H9 (cell line): Measurements from ENCODE around the gene HOXD13. TPM values are rescaled to one million over a fixed set of nuclear protein-coding genes. Genes with fewer than 3 reads are reported as not detected.

Experiments used
- DNase-seq: peaks from one replicate; pipeline ENCODE4 v3.0.0-alpha.2; 2017
- H2AFZ ChIP-seq: one replicate; pipeline ENCODE4 v1.6.1; 2013; ENCODE audit warnings: mild to moderate bottlenecking, low read length, control low read depth, moderate library complexity
- H2AK5ac ChIP-seq: 2 replicates; pipeline ENCODE4 v1.6.1; 2013; ENCODE audit warnings: low read length, control low read depth, mixed read lengths; ENCODE audit not compliant: insufficient read length
- H2BK120ac ChIP-seq: one replicate; pipeline ENCODE4 v1.6.1; 2013; ENCODE audit warnings: low read depth, mild to moderate bottlenecking, low read length, control low read depth, inconsistent platforms; ENCODE audit not compliant: poor library complexity, severe bottlenecking
- H2BK12ac ChIP-seq: 2 replicates; pipeline ENCODE4 v1.6.1; 2013; ENCODE audit warnings: low read length, control low read depth, mixed read lengths, low read depth; ENCODE audit not compliant: insufficient read length
- H2BK15ac ChIP-seq: 2 replicates; pipeline ENCODE4 v1.6.1; 2013; ENCODE audit warnings: low read depth, low read length, control low read depth
- H2BK20ac ChIP-seq: one replicate; pipeline ENCODE4 v1.6.1; 2013; ENCODE audit warnings: low read depth, mild to moderate bottlenecking, low read length, control low read depth, inconsistent platforms; ENCODE audit not compliant: poor library complexity, severe bottlenecking
- H2BK5ac ChIP-seq: 2 replicates; pipeline ENCODE4 v1.6.1; 2013; ENCODE audit warnings: low read length, control low read depth, mixed read lengths; ENCODE audit not compliant: insufficient read length
- H3K14ac ChIP-seq: 2 replicates; pipeline ENCODE4 v1.6.1; 2013; ENCODE audit warnings: low read length, control low read depth; ENCODE audit not compliant: insufficient read depth
- H3K18ac ChIP-seq: 2 replicates; pipeline ENCODE4 v1.6.1; 2013; ENCODE audit warnings: low read depth, mild to moderate bottlenecking, mixed read lengths, low read length, control low read depth; ENCODE audit not compliant: insufficient read length
- H3K23ac ChIP-seq: 2 replicates; pipeline ENCODE4 v1.6.1; 2013; ENCODE audit warnings: low read length, control low read depth, mixed read lengths, low read depth; ENCODE audit not compliant: insufficient read length
- H3K23me2 ChIP-seq: 2 replicates; pipeline ENCODE4 v1.6.1; 2013; ENCODE audit warnings: low read depth, mild to moderate bottlenecking, mixed read lengths, low read length, control low read depth; ENCODE audit not compliant: insufficient read length, poor library complexity, severe bottlenecking
- H3K27ac ChIP-seq: 2 replicates; pipeline ENCODE4 v1.5.1; 2013; ENCODE audit warnings: low read length, control low read depth, mixed read lengths, low read depth; ENCODE audit not compliant: insufficient read length
- H3K27me3 ChIP-seq: 2 replicates; pipeline ENCODE4 v1.6.1; 2013; ENCODE audit warnings: low read length, control low read depth, inconsistent platforms; ENCODE audit not compliant: insufficient read depth
- H3K4ac ChIP-seq: 2 replicates; pipeline ENCODE4 v1.6.1; 2013; ENCODE audit warnings: low read depth, mild to moderate bottlenecking, control low read depth, inconsistent platforms, low read length, moderate library complexity
- H3K4me1 ChIP-seq: 2 replicates; pipeline ENCODE4 v1.6.1; 2013; ENCODE audit warnings: low read length, control low read depth, inconsistent platforms; ENCODE audit not compliant: insufficient read depth
- H3K4me2 ChIP-seq: 2 replicates; pipeline ENCODE4 v1.6.1; 2013; ENCODE audit warnings: low read length, control low read depth, mixed read lengths; ENCODE audit not compliant: insufficient read length, insufficient read depth
- H3K56ac ChIP-seq: 2 replicates; pipeline ENCODE4 v1.6.1; 2013; ENCODE audit warnings: low read depth, mild to moderate bottlenecking, mixed read lengths, low read length, control low read depth; ENCODE audit not compliant: insufficient read length
- H3K79me1 ChIP-seq: 2 replicates; pipeline ENCODE4 v1.6.1; 2013; ENCODE audit warnings: low read depth, mild to moderate bottlenecking, moderate library complexity, low read length, control low read depth, inconsistent platforms; ENCODE audit not compliant: insufficient read depth, poor library complexity, severe bottlenecking
- H3K79me2 ChIP-seq: 2 replicates; pipeline ENCODE4 v1.6.1; 2013; ENCODE audit warnings: low read length, control low read depth, inconsistent platforms; ENCODE audit not compliant: insufficient read depth
- H3K9ac ChIP-seq: 2 replicates; pipeline ENCODE4 v1.6.1; 2013; ENCODE audit warnings: low read length, control low read depth, mixed read lengths; ENCODE audit not compliant: insufficient read length; ENCODE audit errors: extremely low read depth
- H3K9me3 ChIP-seq: one replicate; pipeline ENCODE4 v1.6.1; 2013; ENCODE audit warnings: low read depth, low read length, inconsistent platforms; ENCODE audit not compliant: control insufficient read depth
- H3T11ph ChIP-seq: one replicate; pipeline ENCODE4 v1.6.1; 2013; ENCODE audit warnings: mild to moderate bottlenecking, low read length, control low read depth, inconsistent platforms
- H4K20me1 ChIP-seq: one replicate; pipeline ENCODE4 v1.6.1; 2013; ENCODE audit not compliant: control insufficient read depth, insufficient read length, insufficient read depth
- H4K5ac ChIP-seq: 2 replicates; pipeline ENCODE4 v1.6.1; 2013; ENCODE audit warnings: low read depth, mild to moderate bottlenecking, mixed read lengths, low read length, control low read depth; ENCODE audit not compliant: insufficient read length
- H4K8ac ChIP-seq: replicated peaks from 2 replicates; pipeline ENCODE4 v1.6.1; 2013; ENCODE audit warnings: low read length, control low read depth, mixed read lengths, low read depth; ENCODE audit not compliant: insufficient read length
- H4K91ac ChIP-seq: 2 replicates; pipeline ENCODE4 v1.6.1; 2013; ENCODE audit warnings: low read depth, mild to moderate bottlenecking, moderate library complexity, mixed read lengths, low read length, control low read depth; ENCODE audit not compliant: insufficient read length
- H3K27ac Mint-ChIP-seq, 3 experiments: 2 replicates in 2 of 3; 3 replicates in 1 of 3; pipeline ENCODE4 v1.8.0; 2020 to 2021; ENCODE audit warnings: mixed read lengths in 3 of 3, mild to moderate bottlenecking in 1 of 3, moderate library complexity in 1 of 3
- H3K27me3 Mint-ChIP-seq: 2 replicates; pipeline ENCODE4 v1.8.0; 2021; ENCODE audit warnings: low read depth, mild to moderate bottlenecking, moderate library complexity, mixed read lengths
- H3K36me3 Mint-ChIP-seq, 3 experiments: 2 replicates in 2 of 3; 3 replicates in 1 of 3; pipeline ENCODE4 v1.8.0; 2020 to 2021; ENCODE audit warnings: low read depth in 3 of 3, mixed read lengths in 3 of 3; ENCODE audit not compliant: insufficient read depth in 1 of 3
- H3K4me1 Mint-ChIP-seq, 2 experiments: 2 replicates each; pipeline ENCODE4 v1.8.0; 2020; ENCODE audit warnings: mixed read lengths in 2 of 2
- H3K4me3 Mint-ChIP-seq, 2 experiments: 2 replicates in 1 of 2; 3 replicates in 1 of 2; pipeline ENCODE4 v1.8.0; 2020 to 2021; ENCODE audit warnings: mild to moderate bottlenecking in 2 of 2, mixed read lengths in 2 of 2, moderate library complexity in 1 of 2
- H3K9me3 Mint-ChIP-seq, 2 experiments: 2 replicates in 1 of 2; 3 replicates in 1 of 2; pipeline ENCODE4 v1.8.0; 2020; ENCODE audit warnings: mild to moderate bottlenecking in 2 of 2, mixed read lengths in 2 of 2, moderate library complexity in 1 of 2
- WGBS: extraction: QIAGEN DNeasy Blood & Tissue Kit; methylation state at CpG from one replicate; pipeline ENCODE4 v1.1.7; 2013; ENCODE audit warnings: missing lambda C conversion rate, low lambda C conversion rate, mixed read lengths; ENCODE audit not compliant: insufficient read length; ENCODE audit errors: extremely low coverage; 5-methylcytosine and 5-hydroxymethylcytosine counted together
- total RNA-seq: library from RNA; stranded (reverse); gene quantifications from 2 replicates; pipeline ENCODE4 v1.2.1, GENCODE V29; 2021
- TF ChIP-seq, protein P1 (sequence below): fragments of 200-600 bp; sonication (generic); conservative IDR thresholded peaks from 3 replicates; pipeline ENCODE4 v1.8.0; 2021; ENCODE audit warnings: antibody characterized with exemption, mild to moderate bottlenecking

HOXD13 gene
- total RNA-seq, 1 experiment from 2014 or later, result not detected

DNA sequence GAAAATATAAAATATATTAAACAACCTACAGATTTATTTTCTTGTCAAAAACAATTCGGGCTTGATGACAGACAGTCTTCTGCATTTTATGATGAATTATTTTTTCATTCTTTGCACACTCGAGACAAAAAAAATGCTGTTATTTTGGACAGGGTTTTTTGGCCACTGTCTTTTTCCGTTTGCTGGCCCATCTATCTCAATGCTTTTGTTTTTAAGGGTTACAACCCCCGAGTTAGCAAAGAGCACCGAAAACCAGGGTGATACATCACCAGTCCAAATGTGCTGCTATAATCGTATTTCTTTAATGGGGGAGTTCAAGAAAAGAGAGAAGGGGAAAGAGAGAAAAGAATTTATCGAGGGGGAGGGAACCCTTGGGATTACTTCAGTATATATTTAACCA lies 16.5 kb upstream of the HOXD13 start:
- Histone ChIP-seq H2AFZ (no peak overlapping the region), H4K5ac (no peak overlapping the region), H3K9ac (no peak overlapping the region), H3K18ac (no peak overlapping the region), H2AK5ac (no peak overlapping the region), H3K23ac (no peak overlapping the region), H3K4me1 (no peaks in the 10 kb centered on the region), H4K20me1 (no peaks in the 10 kb centered on the region), H2BK15ac (no peak overlapping the region), H3K27me3 (peaks cover 87% of the 10 kb centered on the region), H2BK20ac (no peak overlapping the region), H2BK5ac (no peak overlapping the region), H4K8ac (no peak overlapping the region), H3K9me3 (no peaks in the 10 kb centered on the region), H3K4ac (no peak overlapping the region), H3T11ph (no peak overlapping the region), H3K27ac (no peak overlapping the region), H3K79me2 (no peaks in the 10 kb centered on the region), H4K91ac (no peak overlapping the region), H3K14ac (no peak overlapping the region), H3K23me2 (peaks cover 7% of the 10 kb centered on the region), H3K56ac (no peak overlapping the region), H2BK120ac (no peak overlapping the region), H2BK12ac (no peak overlapping the region), H3K79me1 (no peaks in the 10 kb centered on the region), H3K4me2 (no peak overlapping the region)
- peaks cover 96% of the 10 kb centered on the region for H3K27me3 Mint-ChIP-seq
- H3K27ac Mint-ChIP-seq, result no peak overlapping the region
- no peak for DNase-seq
- no CpG with 5 or more reads among the region's 7 CpGs for WGBS
- H3K4me1 Mint-ChIP-seq, result peaks cover 15 to 39% of the 10 kb centered on the region in 2 experiments
- H3K36me3 Mint-ChIP-seq, result peaks cover 0 to 4% (median 0%) of the 10 kb centered on the region in 3 experiments; a peak in 1 of 7 replicates
- H3K4me3 Mint-ChIP-seq, result no peak overlapping the region
- TF ChIP-seq, protein P1, sequence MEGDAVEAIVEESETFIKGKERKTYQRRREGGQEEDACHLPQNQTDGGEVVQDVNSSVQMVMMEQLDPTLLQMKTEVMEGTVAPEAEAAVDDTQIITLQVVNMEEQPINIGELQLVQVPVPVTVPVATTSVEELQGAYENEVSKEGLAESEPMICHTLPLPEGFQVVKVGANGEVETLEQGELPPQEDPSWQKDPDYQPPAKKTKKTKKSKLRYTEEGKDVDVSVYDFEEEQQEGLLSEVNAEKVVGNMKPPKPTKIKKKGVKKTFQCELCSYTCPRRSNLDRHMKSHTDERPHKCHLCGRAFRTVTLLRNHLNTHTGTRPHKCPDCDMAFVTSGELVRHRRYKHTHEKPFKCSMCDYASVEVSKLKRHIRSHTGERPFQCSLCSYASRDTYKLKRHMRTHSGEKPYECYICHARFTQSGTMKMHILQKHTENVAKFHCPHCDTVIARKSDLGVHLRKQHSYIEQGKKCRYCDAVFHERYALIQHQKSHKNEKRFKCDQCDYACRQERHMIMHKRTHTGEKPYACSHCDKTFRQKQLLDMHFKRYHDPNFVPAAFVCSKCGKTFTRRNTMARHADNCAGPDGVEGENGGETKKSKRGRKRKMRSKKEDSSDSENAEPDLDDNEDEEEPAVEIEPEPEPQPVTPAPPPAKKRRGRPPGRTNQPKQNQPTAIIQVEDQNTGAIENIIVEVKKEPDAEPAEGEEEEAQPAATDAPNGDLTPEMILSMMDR, result no peak
- peaks cover 7 to 9% of the 10 kb centered on the region in 2 experiments for H3K9me3 Mint-ChIP-seq
